Right lobe of liver (tissue), 6 donors: Measurements from ENCODE around the gene SLC35D1. TPM values are rescaled to one million over a fixed set of nuclear protein-coding genes. Genes with fewer than 3 reads are reported as not detected.

Experiments used
- ATAC-seq, 4 donors: fragments of 200-7000 bp; cut with Tn5 transposase; one replicate each; pipeline ENCODE4 v1.9.1; 2020; ENCODE audit warnings: mild to moderate bottlenecking in 4 of 4, moderate library complexity in 4 of 4
- DNase-seq, 3 donors: peaks; one replicate each; pipeline ENCODE4 v3.0.0-alpha.2; 2020
- H3K27ac ChIP-seq, 3 donors: fragments of 200-600 bp; one replicate each; pipeline ENCODE4 v1.8.0; 2022
- H3K27me3 ChIP-seq, 2 donors: fragments of 200-600 bp; one replicate each; pipeline ENCODE4 v1.8.0; 2022
- H3K36me3 ChIP-seq, 4 donors: fragments of 200-600 bp; sonication (generic) in 1 of 4; one replicate each; pipeline versions ENCODE4 v1.5.1 to v1.8.0; 2017 to 2022; ENCODE audit warnings: control low read depth in 1 of 4
- H3K4me1 ChIP-seq, 4 donors: fragments of 200-600 bp; sonication (generic) in 1 of 4; one replicate each; pipeline versions ENCODE4 v1.5.1 to v1.8.0; 2017 to 2022; ENCODE audit warnings: control low read depth in 1 of 4
- H3K4me3 ChIP-seq, 3 donors: fragments of 200-600 bp; one replicate each; pipeline ENCODE4 v1.8.0; 2022
- H3K9me3 ChIP-seq, 4 donors: fragments of 200-600 bp; sonication (generic) in 1 of 4; one replicate each; pipeline versions ENCODE4 v1.5.1 to v1.8.0; 2017 to 2022; ENCODE audit warnings: control low read depth in 1 of 4
- POLR2A ChIP-seq: fragments of 450-650 bp; IDR thresholded peaks from one replicate; pipeline ENCODE4 v1.6.1; 2017; ENCODE audit warnings: antibody characterized with exemption, mild to moderate bottlenecking
- WGBS: methylation state at CpG from one replicate; pipeline ENCODE4 v1.1.6; 2018; ENCODE audit warnings: low coverage, low lambda C conversion rate; ENCODE audit not compliant: insufficient coverage; ENCODE audit errors: missing lambda C conversion rate; 5-methylcytosine and 5-hydroxymethylcytosine counted together
- intact Hi-C, 2 donors: fragments of 100-400 bp; cut with DNase I; formaldehyde crosslinking; loops; one replicate each; pipeline versions ENCODE4 v1.11.2 to v1.14.1; 2022
- total RNA-seq, 6 experiments: library from RNA; depleted of rRNA in 2 of 6; stranded (reverse); fragments of >200 nt in 2 of 6; fragmentation: NEBNext Ultra II Directional in 3 of 6; extraction: Animal tissue kit (Norgen Biotek cat#: 25700) in 3 of 6; gene quantifications; one replicate each; pipeline versions ENCODE4 v1.1.0 to v1.2.4, GENCODE V29; 2016 to 2023
- TF ChIP-seq, protein P1 (sequence below), 4 donors: fragments of 200-600 bp in 3 of 4; fragments of 450-650 bp in 1 of 4; IDR thresholded peaks; one replicate each; pipeline versions ENCODE4 v1.5.1 to v1.8.0; 2016 to 2022; ENCODE audit warnings: antibody characterized with exemption in 4 of 4, mild to moderate bottlenecking in 2 of 4
- donor health status: DM: no; HTN: yes; CAD: no.
- donor health status: DM: no; HTN: no; CAD: no.
- donor health status: DM: no; HTN: no; CAD: no.
- donor health status: DM: no; HTN: yes; CAD: no.
- donor health status: DM: no; HTN: yes; CAD: no.

SLC35D1 gene
- total RNA-seq, 6 experiments from 2014 or later, result 36.9 to 70.7 (median 52.0) TPM

DNA sequence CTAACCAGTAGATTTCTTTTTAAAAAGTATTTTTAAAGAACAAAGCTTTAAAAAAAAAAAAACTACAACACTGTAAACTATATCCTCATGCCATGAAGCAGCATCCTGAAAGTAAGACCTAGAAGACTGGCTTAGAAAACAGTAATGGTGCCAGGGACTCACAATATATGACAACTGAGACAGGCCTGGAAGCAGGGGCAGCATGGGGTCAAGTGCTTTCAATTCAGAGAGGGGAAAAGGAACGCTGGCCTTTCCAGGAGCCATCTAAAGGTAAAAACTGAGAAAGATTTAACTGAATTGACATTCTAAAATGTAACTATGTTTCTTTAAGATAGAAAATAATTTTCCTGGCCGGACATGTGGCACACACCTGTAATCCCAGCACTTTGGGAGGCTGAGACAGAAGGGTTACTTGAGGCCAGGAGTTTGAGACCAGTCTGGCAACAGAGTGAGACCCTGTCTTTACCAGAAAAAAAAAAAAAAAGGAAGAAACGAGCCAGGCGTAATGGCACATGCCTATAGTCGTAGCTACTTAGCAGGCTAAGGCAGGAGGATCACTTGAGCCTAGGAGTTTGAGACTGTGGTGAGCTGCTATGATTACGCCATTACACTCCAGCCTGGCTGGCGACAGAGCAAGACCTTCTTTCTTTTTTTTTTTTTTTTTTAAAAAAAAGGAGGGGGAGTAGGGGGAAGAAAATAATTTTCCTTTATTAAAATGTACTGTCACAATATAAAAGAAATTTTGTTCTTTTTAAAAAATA lies 54.1 kb downstream of the SLC35D1 start:
- intact Hi-C loops, result loop anchor here in 1 of 2 donors (10.0 kb wide), 2 partner anchors 65 to 145 kb away; no protein-coding TSS in a partner anchor
- ATAC-seq (no peak), DNase-seq (no peak)
- Histone ChIP-seq H3K27ac (no peak overlapping the region), H3K27me3 (no peaks in the 10 kb centered on the region), H3K9me3 (no peaks in the 10 kb centered on the region), H3K4me3 (no peak overlapping the region), H3K4me1 (no peaks in the 10 kb centered on the region), H3K36me3 (peaks cover 0 to 32% (median 11%) of the 10 kb centered on the region in 4 donors)
- WGBS, result 72% methylated on average over 7 of the region's 7 CpGs
- TF ChIP-seq POLR2A, result no peak
- TF ChIP-seq, protein P1, sequence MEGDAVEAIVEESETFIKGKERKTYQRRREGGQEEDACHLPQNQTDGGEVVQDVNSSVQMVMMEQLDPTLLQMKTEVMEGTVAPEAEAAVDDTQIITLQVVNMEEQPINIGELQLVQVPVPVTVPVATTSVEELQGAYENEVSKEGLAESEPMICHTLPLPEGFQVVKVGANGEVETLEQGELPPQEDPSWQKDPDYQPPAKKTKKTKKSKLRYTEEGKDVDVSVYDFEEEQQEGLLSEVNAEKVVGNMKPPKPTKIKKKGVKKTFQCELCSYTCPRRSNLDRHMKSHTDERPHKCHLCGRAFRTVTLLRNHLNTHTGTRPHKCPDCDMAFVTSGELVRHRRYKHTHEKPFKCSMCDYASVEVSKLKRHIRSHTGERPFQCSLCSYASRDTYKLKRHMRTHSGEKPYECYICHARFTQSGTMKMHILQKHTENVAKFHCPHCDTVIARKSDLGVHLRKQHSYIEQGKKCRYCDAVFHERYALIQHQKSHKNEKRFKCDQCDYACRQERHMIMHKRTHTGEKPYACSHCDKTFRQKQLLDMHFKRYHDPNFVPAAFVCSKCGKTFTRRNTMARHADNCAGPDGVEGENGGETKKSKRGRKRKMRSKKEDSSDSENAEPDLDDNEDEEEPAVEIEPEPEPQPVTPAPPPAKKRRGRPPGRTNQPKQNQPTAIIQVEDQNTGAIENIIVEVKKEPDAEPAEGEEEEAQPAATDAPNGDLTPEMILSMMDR (IDR thresholded peaks at IDR 0.05), result no peak

DNA sequence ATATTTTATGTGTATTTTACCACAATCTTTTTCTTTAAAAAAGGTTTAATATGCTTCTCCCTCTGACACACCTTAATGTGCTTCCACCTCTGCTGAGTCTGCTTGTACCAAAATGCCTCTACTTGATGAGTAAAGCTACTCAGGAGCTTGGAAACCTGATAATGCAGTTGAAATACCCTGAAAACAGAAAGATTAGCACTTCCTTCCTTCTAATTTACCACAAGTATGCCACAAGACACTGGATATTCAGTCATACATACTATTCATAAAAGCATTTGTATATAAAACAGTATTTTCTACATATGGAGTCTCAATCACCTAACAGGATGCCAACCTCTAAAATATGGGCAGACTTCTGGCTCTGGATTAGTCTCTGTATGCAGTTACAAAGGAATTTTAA lies 55.0 kb downstream of the SLC35D1 start:
- Histone ChIP-seq H3K27ac (no peak overlapping the region), H3K4me1 (no peaks in the 10 kb centered on the region), H3K9me3 (no peaks in the 10 kb centered on the region), H3K4me3 (no peak overlapping the region), H3K36me3 (peaks cover 0 to 29% (median 9%) of the 10 kb centered on the region in 4 donors), H3K27me3 (no peaks in the 10 kb centered on the region)
- ATAC-seq, result no peak
- DNase-seq, result no peak
- TF ChIP-seq, protein P1 (IDR thresholded peaks at IDR 0.05), result no peak
- no peak for TF ChIP-seq POLR2A
- intact Hi-C loops, result loop anchor here in 1 of 2 donors (10.0 kb wide), 1 partner anchor 146 kb away; no protein-coding TSS in a partner anchor

DNA sequence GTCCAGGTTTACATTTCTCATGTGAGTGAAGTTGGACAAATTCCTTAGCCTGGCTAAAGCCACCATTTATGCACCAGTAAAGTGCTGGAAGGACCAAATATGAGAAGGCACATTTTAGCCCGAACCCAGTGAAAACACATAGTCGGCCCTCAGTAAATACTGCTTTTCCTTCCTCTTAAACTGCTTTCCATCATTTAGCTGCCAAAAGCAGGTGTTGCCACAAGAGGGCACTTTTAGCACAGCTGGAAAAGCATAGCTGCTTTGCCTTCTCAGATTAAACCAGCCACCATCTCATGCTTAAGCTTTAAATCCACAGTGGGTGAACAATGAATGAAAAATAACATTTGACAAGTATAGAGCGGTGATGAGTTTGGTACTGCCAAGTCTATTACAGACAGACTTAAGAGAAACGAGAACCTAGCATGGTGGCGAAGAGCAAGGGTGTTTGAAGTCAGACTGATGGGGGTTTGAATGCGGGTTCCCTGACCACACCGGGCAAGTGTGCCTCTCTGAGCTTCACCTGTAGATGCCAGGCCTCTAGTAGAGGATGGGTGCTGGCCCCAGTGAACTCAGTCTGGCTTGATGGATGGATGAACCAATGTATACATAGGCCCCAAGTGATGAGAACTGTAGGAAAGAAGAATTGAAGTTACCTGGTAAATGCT lies 57.8 kb downstream of the SLC35D1 start:
- Histone ChIP-seq H3K4me3 (no peak overlapping the region), H3K27me3 (no peaks in the 10 kb centered on the region), H3K36me3 (peaks cover 0 to 13% (median 4%) of the 10 kb centered on the region in 4 donors), H3K9me3 (no peaks in the 10 kb centered on the region), H3K27ac (no peak overlapping the region), H3K4me1 (no peaks in the 10 kb centered on the region)
- intact Hi-C loops, result loop anchor here in 1 of 2 donors (10.0 kb wide), 1 partner anchor 149 kb away; no protein-coding TSS in a partner anchor
- DNase-seq (no peak), ATAC-seq (peak; percentile 81 to 90 (median 86))
- 67% methylated on average over 6 of the region's 7 CpGs for WGBS
- TF ChIP-seq, protein P1 (IDR thresholded peaks at IDR 0.05), result peak; percentile 67 to 74 (median 70)
- TF ChIP-seq POLR2A, result no peak

DNA sequence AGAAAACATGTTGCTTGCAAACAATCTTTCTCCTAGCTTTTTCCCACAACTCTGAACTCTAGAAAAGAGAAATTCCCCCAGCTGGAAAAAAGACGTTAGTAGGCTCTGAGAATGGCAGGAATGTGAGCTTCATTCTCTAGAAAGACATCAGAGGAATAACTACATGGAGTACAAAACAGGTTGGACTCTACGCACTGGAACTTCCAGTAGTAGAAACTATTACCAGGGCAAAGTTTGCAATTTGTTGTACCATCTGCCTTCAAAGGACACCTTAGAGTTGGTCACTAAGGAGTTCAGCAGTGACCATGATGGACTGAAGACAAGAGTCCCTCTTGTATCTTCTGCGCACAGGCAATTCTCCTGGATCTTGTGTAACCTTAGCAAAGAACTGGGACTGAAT lies 60.9 kb downstream of the SLC35D1 start:
- intact Hi-C loops, result loop anchor here in 1 of 2 donors (10.0 kb wide), 1 partner anchor 152 kb away; no protein-coding TSS in a partner anchor
- TF ChIP-seq, protein P1 (IDR thresholded peaks at IDR 0.05), result no peak
- no peak for TF ChIP-seq POLR2A
- H3K9me3 ChIP-seq, result no peaks in the 10 kb centered on the region
- H3K27ac ChIP-seq, result no peak overlapping the region
- WGBS, result 78% methylated on average over 3 of the region's 3 CpGs
- H3K4me1 ChIP-seq, result no peaks in the 10 kb centered on the region
- H3K36me3 ChIP-seq, result peaks cover 0 to 4% (median 2%) of the 10 kb centered on the region in 4 donors
- no peak overlapping the region for H3K4me3 ChIP-seq
- DNase-seq (no peak), ATAC-seq (no peak)
- H3K27me3 ChIP-seq, result no peaks in the 10 kb centered on the region
